Osteocyte (in vitro differentiated cells): ENCODE results near the gene KCTD4. TPM values are rescaled to one million over a fixed set of nuclear protein-coding genes. Genes with fewer than 3 reads are reported as not detected.

Source experiments
- DNase-seq: peaks from one replicate; pipeline ENCODE4 v3.0.0; 2021; ENCODE audit warnings: mixed read lengths; ENCODE audit not compliant: unreplicated experiment; ENCODE audit errors: extremely low spot score
- H3K27ac Mint-ChIP-seq: one replicate; pipeline ENCODE4 v1.8.0; 2021; ENCODE audit warnings: mild to moderate bottlenecking, mixed read lengths; ENCODE audit not compliant: unreplicated experiment
- H3K27me3 Mint-ChIP-seq: one replicate; pipeline ENCODE4 v1.8.0; 2021; ENCODE audit warnings: mixed read lengths; ENCODE audit not compliant: unreplicated experiment
- H3K36me3 Mint-ChIP-seq: one replicate; pipeline ENCODE4 v1.8.0; 2021; ENCODE audit warnings: mixed read lengths; ENCODE audit not compliant: unreplicated experiment
- H3K4me1 Mint-ChIP-seq: one replicate; pipeline ENCODE4 v1.8.0; 2021; ENCODE audit warnings: mixed read lengths; ENCODE audit not compliant: unreplicated experiment
- H3K4me3 Mint-ChIP-seq: one replicate; pipeline ENCODE4 v1.8.0; 2021; ENCODE audit warnings: mild to moderate bottlenecking, moderate library complexity, mixed read lengths; ENCODE audit not compliant: unreplicated experiment
- H3K9me3 Mint-ChIP-seq: one replicate; pipeline ENCODE4 v1.8.0; 2021; ENCODE audit warnings: mixed read lengths; ENCODE audit not compliant: unreplicated experiment
- total RNA-seq: library from RNA; stranded (reverse); gene quantifications from 2 replicates; pipeline ENCODE4 v1.2.1, GENCODE V29; 2021
- TF ChIP-seq, protein P1 (sequence below): fragments of 200-600 bp; sonication (generic); IDR thresholded peaks from 2 replicates; pipeline ENCODE4 v1.5.0; 2021; ENCODE audit warnings: antibody characterized with exemption, mild to moderate bottlenecking, moderate library complexity

The KCTD4 gene
- total RNA-seq, 1 donor from 2014 or later, result not detected

DNA sequence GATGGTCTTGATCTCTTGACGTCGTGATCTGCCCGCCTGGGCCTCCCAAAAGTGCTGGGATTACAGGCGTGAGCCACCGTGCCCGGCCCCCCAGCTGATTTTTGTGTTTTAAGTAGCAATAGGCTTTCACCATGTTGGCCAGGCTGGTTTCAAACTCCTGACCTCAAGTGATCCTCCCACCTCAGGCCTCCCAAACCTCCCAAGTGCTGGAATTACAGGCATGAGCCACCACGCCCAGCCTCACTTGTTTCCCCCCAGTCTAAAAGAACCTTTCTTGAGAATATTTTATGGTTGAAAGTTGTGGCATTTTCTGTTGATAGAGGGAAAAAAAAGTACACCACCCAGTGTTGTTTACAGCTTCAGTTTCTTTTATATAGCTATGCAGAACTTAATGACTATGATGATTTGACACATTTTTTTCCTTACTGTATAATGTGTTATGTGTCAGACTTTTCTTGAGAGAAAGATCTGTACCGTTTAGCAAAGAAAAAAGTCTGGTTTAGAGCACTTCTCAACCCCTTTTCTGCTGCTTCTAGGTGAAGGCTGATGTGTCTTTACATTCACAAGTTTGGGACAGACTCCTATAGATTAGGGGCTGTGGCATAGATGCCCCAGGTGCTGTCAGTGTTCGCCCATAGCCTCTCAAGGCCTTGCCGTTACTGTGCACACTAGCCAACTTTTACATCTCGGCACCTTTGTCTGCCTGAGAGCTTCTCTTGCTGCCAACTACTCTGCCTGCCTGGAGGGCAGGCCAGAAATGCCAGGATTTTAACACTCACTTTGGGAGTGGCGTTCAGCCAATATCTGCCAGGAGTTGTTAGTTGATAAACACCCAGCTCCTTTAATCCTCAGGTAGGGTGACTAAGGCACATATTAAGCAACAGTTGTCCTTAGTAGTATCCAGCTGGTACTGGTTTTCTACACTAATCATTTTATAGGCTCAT lies 33.0 kb downstream of the KCTD4 start:
- Mint-ChIP-seq H3K4me1 (peaks cover 6% of the 10 kb centered on the region), H3K27ac (no peak overlapping the region), H3K9me3 (no peaks in the 10 kb centered on the region), H3K36me3 (peaks cover 15% of the 10 kb centered on the region), H3K27me3 (no peaks in the 10 kb centered on the region), H3K4me3 (no peak overlapping the region)
- TF ChIP-seq, protein P1, sequence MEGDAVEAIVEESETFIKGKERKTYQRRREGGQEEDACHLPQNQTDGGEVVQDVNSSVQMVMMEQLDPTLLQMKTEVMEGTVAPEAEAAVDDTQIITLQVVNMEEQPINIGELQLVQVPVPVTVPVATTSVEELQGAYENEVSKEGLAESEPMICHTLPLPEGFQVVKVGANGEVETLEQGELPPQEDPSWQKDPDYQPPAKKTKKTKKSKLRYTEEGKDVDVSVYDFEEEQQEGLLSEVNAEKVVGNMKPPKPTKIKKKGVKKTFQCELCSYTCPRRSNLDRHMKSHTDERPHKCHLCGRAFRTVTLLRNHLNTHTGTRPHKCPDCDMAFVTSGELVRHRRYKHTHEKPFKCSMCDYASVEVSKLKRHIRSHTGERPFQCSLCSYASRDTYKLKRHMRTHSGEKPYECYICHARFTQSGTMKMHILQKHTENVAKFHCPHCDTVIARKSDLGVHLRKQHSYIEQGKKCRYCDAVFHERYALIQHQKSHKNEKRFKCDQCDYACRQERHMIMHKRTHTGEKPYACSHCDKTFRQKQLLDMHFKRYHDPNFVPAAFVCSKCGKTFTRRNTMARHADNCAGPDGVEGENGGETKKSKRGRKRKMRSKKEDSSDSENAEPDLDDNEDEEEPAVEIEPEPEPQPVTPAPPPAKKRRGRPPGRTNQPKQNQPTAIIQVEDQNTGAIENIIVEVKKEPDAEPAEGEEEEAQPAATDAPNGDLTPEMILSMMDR, result no peak
- DNase-seq, result no peak

GRCh38 chr13:45166858-45167257 lies 34.0 kb downstream of the KCTD4 start:
- no peaks in the 10 kb centered on the region for H3K27me3 Mint-ChIP-seq
- H3K4me1 Mint-ChIP-seq, result peaks cover 13% of the 10 kb centered on the region
- H3K36me3 Mint-ChIP-seq, result peaks cover 10% of the 10 kb centered on the region
- no peaks in the 10 kb centered on the region for H3K9me3 Mint-ChIP-seq
- no peak overlapping the region for H3K27ac Mint-ChIP-seq
- no peak for DNase-seq
- H3K4me3 Mint-ChIP-seq, result no peak overlapping the region
- TF ChIP-seq, protein P1, result no peak

GRCh38 chr13:45162821-45163220 lies 38.0 kb downstream of the KCTD4 start:
- no peak overlapping the region for H3K27ac Mint-ChIP-seq
- H3K4me3 Mint-ChIP-seq, result no peak overlapping the region
- DNase-seq, result no peak
- H3K9me3 Mint-ChIP-seq, result no peaks in the 10 kb centered on the region
- peaks cover 17% of the 10 kb centered on the region for H3K36me3 Mint-ChIP-seq
- H3K4me1 Mint-ChIP-seq, result peaks cover 12% of the 10 kb centered on the region
- no peaks in the 10 kb centered on the region for H3K27me3 Mint-ChIP-seq
- TF ChIP-seq, protein P1, result no peak

- peak overlapping the region; percentile 38 for H3K27ac Mint-ChIP-seq
- peaks cover 10% of the 10 kb centered on the region for H3K4me1 Mint-ChIP-seq
- H3K9me3 Mint-ChIP-seq, result no peaks in the 10 kb centered on the region
- no peak overlapping the region for H3K4me3 Mint-ChIP-seq
- no peaks in the 10 kb centered on the region for H3K27me3 Mint-ChIP-seq
- no peak for DNase-seq
- TF ChIP-seq, protein P1, result no peak
- peaks cover 18% of the 10 kb centered on the region for H3K36me3 Mint-ChIP-seq
These were observed 38.7 kb downstream of the KCTD4 start for GRCh38 chr13:45162194-45162593.

DNA sequence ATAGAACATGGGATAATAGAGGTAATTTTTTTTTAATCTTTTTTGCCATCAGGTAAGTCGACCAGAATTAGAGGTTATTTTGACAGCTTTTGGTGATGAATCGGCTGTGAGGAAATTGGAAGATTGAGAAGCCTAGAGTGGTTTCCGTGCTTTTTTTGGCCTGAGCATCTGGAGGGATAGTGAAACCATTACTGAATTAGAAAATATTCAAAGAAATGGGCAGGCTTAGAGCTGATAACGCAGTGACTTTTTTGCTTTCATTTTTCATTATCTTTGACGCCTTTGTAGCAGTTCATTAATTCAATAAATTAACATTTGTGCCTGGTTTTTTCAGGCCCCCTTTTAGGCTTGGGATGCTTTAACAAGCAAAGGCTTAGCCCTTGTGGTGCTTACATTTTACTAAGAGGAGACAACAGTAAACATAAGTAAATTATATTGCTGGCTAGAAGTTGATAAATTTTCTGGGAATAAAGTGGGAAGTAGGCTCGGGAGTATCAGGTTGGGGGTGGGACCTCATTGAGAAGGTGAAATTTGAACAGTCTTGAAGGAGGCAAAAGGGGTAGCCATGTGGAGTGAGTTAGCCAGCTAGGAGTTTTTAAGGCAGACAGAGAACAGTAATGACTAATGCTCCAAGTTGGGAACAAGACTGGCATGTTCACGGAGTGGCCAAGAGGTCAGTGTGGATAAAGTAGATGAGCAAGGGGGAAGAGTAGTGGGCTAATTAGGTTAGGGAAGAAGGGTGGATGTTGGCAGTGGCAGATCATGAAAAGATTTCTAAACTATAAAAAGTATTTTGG lies 44.1 kb downstream of the KCTD4 start:
- Mint-ChIP-seq H3K36me3 (peaks cover 25% of the 10 kb centered on the region), H3K27me3 (no peaks in the 10 kb centered on the region), H3K9me3 (no peaks in the 10 kb centered on the region), H3K4me3 (no peak overlapping the region), H3K4me1 (no peaks in the 10 kb centered on the region), H3K27ac (no peak overlapping the region)
- TF ChIP-seq, protein P1, result no peak
- no peak for DNase-seq
